BJ (cell line): ENCODE data around the gene SPATA24. TPM values are rescaled to one million over a fixed set of nuclear protein-coding genes. Genes with fewer than 3 reads are reported as not detected.

ENCODE experiments used
- CTCF ChIA-PET: fragments of 350-600 bp; formaldehyde crosslinking; extraction: SDS; loops from one replicate; lab custom pipeline; 2021; ENCODE audit warnings: antibody characterized with exemption, inconsistent platforms; lab: Yijun Ruan, JAX
- POLR2A ChIA-PET: fragments of 300-600 bp; sonication (Branson Sonifier 250); formaldehyde crosslinking; extraction: SDS; loops from one replicate; lab custom pipeline; 2021; ENCODE audit warnings: antibody characterized with exemption; lab: Charles Lee
- DNase-seq: peaks from one replicate; pipeline ENCODE4 v3.0.0-alpha.2; 2011; ENCODE audit warnings: low read depth
- H3K27me3 ChIP-seq: 2 replicates; pipeline ENCODE4 v1.6.0; 2011; ENCODE audit warnings: low read length; ENCODE audit not compliant: control insufficient read depth, insufficient read depth
- H3K36me3 ChIP-seq: 2 replicates; pipeline ENCODE4 v1.5.1; 2011; ENCODE audit warnings: low read length; ENCODE audit not compliant: control insufficient read depth, insufficient read depth
- H3K4me3 ChIP-seq: 2 replicates; pipeline ENCODE4 v1.5.1; 2011; ENCODE audit warnings: low read depth, mild to moderate bottlenecking, control low read depth, low read length
- polyA minus RNA-seq: library from RNA; depleted of rRNA, polyadenylated mRNA; stranded (reverse); fragments of >200 nt; gene quantifications from 2 replicates; pipeline ENCODE4 v1.2.3, GENCODE V29; 2011; rRNA and poly(A)+ RNA removed
- polyA plus RNA-seq: library from polyadenylated mRNA; depleted of rRNA; stranded (reverse); fragments of >200 nt; gene quantifications from 2 replicates; pipeline ENCODE4 v1.2.3, GENCODE V29; 2011; rRNA removed
- TF ChIP-seq, protein P1 (sequence below): IDR thresholded peaks from 2 replicates; pipeline ENCODE4 v1.5.1; 2011; ENCODE audit warnings: low read depth, mild to moderate bottlenecking, control low read depth, inconsistent platforms, low read length, moderate library complexity; ENCODE audit not compliant: insufficient read depth

SPATA24 gene, protein sequence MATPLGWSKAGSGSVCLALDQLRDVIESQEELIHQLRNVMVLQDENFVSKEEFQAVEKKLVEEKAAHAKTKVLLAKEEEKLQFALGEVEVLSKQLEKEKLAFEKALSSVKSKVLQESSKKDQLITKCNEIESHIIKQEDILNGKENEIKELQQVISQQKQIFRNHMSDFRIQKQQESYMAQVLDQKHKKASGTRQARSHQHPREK
- polyA plus RNA-seq (3.4 and 4.5 TPM in 2 replicates), polyA minus RNA-seq (0.57 and 2.3 TPM in 2 replicates)

DNA sequence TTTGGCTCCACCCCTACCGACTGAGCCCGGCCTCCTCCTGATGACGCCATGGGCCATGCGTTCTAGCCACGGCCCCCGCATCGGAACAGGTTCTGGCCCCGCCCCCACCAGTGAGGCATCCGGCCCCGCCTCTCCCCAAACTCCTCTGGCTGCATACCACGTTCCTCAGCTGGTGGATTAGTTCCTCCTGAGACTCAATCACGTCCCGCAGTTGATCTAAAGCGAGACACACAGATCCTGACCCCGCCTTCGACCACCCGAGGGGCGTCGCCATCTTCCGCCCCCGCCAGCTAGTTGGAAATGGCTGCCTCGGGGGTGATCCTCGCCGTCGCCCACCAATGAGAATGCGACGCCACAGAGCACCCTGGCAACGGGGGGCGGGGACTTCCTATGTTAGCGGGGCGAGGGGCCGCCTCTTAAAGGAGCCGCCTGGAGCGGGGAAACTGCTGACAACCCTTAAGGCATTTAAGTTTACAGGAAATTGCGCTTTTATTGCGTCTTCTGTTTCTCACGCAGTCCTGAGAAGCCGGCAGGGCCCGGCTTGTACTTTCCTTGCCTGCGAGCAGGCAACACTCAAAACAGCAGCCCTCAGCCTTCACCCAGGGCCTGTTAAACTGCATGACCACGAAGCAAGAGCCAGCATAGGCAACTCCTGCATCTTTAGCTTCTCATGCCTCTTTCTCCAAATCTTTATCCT, at the start of gene SPATA24:
Gene SPATA24 (minus strand): TSS at position 303 of the 697 bp plus-strand sequence. CDS start 29 bp downstream, at position 274.
- TF ChIP-seq, protein P1, sequence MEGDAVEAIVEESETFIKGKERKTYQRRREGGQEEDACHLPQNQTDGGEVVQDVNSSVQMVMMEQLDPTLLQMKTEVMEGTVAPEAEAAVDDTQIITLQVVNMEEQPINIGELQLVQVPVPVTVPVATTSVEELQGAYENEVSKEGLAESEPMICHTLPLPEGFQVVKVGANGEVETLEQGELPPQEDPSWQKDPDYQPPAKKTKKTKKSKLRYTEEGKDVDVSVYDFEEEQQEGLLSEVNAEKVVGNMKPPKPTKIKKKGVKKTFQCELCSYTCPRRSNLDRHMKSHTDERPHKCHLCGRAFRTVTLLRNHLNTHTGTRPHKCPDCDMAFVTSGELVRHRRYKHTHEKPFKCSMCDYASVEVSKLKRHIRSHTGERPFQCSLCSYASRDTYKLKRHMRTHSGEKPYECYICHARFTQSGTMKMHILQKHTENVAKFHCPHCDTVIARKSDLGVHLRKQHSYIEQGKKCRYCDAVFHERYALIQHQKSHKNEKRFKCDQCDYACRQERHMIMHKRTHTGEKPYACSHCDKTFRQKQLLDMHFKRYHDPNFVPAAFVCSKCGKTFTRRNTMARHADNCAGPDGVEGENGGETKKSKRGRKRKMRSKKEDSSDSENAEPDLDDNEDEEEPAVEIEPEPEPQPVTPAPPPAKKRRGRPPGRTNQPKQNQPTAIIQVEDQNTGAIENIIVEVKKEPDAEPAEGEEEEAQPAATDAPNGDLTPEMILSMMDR: no peak
- Histone ChIP-seq H3K36me3 (no peaks in the 10 kb centered on the region), H3K4me3 (peak within 1 kb of the TSS; percentile 64), H3K27me3 (no peaks in the 10 kb centered on the region)
- DNase-seq: peak; percentile 90
- CTCF ChIA-PET: interaction anchor here (0.9 to 2.7 kb wide), 5 partner anchors 9 to 110 kb away, joined by 3 to 8 read pairs (median 3); partner anchors contain the start of gene PROB1
- POLR2A ChIA-PET: interaction anchor here (0.8 kb wide), 1 partner anchor 34 kb away, joined by 3 read pairs; no protein-coding TSS in a partner anchor

DNA sequence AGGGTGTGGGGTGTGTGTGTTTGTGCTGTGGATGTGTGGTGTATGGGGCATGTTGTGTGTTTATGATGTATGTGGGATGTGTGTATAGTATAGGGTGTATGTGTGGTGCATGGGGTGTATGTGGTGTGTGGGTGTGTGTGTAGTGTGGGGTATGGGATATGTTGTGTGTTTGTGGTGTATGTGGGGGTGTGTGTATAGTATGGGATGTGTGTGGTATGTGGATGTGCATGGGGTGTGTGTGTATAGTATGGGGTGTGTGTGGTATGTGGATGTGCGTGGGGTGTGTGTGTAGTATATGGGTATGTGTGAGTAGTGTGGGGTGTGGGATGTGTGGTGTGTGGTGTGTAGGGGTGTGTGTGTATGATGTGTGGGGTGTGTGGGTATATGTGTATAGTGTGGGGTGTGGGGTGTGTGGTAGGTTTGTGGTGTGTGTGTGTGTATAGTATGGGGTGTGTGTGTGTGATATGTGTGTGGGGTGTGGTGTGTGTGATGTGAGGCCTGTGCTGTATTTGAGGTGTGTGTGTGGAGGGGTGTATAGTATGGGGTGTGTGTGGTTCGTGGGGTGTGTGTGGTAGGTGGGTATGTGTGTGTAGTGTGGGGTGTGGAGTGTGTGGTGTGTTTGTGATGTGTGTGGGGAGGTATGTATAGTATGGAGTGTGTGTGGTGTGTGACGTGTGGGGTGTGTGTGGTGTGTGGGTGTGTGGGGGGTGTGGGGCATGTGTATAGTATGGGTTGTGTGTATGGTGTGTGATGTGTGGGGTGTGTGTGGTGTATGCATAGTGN, 48.2 kb upstream of the SPATA24 start:
- DNase-seq: no peak
- no peak overlapping the region for H3K4me3 ChIP-seq
- POLR2A ChIA-PET: no interaction called here
- H3K27me3 ChIP-seq: no peaks in the 10 kb centered on the region
- TF ChIP-seq, protein P1: no peak
- no peaks in the 10 kb centered on the region for H3K36me3 ChIP-seq
- CTCF ChIA-PET: no interaction called here

DNA sequence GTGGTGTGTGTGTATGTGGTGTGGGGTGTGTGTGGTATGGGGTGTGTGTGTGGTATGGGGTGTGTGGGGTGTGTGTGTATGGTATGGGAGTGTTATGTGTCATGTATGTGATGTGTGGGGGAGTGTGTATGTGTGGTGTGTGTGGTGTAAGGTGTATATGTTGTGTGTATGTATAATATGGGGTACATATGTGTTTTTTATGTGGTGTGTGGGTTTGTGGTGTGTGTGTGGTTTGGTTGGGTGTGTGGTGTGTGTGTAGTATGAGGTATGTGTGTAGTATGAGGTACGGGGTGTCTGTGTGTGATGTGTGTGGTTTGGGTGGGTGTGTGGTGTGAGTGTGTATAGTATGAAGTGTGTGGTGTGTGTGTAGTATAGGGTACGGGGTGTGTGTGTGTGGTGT, 47.3 kb upstream of the SPATA24 start:
- no peak overlapping the region for H3K4me3 ChIP-seq
- TF ChIP-seq, protein P1: no peak
- ChIA-PET POLR2A (no interaction called here), CTCF (no interaction called here)
- no peak for DNase-seq
- no peaks in the 10 kb centered on the region for H3K27me3 ChIP-seq
- H3K36me3 ChIP-seq: no peaks in the 10 kb centered on the region

DNA sequence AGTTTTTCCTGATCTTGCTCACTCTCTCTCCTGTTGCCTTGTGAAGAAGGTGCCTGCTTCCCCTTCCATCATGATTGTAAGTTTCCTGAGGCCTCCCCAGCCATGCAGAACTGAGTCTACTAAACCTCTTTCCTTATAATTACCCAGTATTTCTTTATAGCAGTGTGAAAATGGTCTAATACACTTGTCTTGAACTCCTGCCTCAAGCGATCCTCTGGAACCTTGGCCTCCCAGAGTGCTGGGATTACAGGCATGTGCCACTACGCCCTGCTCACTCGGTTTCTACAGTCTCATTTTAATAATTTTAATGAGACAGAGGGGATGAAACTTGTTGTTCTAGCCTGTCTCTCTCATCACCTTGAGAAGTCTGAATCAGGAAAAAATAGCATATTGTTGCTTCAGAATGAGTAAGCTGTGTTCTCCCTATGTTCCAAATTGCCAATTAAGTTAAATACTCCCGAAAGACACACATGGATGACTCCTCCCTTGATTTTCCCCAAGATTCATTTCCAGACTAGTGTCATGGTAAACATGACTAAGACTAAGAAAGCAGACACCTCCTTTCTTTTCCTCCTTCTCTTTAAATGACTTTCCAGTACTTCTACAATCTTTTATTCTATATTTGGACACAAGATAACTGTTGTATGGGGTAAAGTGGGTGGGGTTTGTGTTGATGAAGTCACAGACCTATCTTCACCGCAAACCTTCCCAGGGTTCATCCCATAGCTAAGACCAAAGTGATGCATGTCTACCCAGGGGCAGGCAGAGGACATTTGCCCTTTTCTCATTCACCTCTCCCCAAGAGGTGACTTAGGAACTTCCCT, 43.3 kb upstream of the SPATA24 start:
- TF ChIP-seq, protein P1: no peak
- Histone ChIP-seq H3K36me3 (no peaks in the 10 kb centered on the region), H3K27me3 (no peaks in the 10 kb centered on the region), H3K4me3 (no peak overlapping the region)
- CTCF ChIA-PET: interaction anchor here (0.7 kb wide), 1 partner anchor 74 kb away, joined by 3 read pairs; no protein-coding TSS in a partner anchor
- POLR2A ChIA-PET: no interaction called here
- no peak for DNase-seq
